HG03460 (cell line): ENCODE results near the gene CALCB.

Source experiments
- ATAC-seq: cut with Tn5 transposase; IDR thresholded peaks from one replicate; pipeline ENCODE4 v1.9.1; 2021; ENCODE audit not compliant: unreplicated experiment

Gene CALCB

DNA sequence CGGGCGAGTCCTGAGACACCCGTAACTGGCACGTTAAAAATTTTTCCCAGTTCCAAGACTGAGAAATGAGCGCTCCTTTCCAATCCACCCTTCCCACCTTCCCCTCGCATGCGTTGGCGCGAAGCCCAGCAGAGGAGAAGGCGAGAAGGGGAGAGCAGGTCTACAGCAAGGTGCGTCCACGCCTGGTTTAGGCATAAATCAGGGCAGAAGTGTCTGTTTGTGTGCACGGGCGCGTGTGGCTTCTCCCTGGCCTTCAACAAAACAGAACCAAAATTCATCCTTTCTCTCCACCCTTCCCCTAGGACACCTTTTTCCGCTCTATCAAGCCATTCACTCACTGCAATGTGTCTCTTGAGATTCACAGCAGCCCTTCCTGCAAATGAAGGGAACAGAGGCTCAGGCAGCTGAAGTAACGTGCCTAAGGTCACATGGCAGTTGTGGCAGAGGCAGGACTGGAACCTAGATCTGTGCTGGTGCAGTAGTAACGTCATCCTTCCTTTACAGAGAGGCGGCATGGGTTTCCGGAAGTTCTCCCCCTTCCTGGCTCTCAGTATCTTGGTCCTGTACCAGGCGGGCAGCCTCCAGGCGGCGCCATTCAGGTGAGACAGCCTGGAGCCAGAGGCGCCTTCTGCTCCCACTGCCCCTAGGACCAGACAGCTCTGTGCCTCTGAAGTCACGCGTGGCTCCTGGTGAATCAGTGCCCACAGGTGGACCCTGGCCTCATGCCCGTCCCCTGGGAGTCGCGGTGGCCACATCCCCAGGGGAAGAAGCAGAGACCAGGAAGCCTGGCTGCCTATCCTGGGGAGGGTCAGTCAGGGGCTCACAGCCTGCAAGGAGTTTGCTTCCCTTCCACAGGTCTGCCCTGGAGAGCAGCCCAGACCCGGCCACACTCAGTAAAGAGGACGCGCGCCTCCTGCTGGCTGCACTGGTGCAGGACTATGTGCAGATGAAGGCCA lies 1.1 kb downstream of the CALCB start:
- ATAC-seq: peak; percentile 86

- ATAC-seq: no peak
Measured at GRCh38 chr11:15075162-15075526, 1.8 kb downstream of the CALCB start.

GRCh38 chr11:15091175-15091574 lies 17.8 kb downstream of the CALCB start:
- ATAC-seq: no peak

- ATAC-seq: no peak
Measured at GRCh38 chr11:15091625-15092024, 18.2 kb downstream of the CALCB start.

GRCh38 chr11:15093432-15093831 lies 20.0 kb downstream of the CALCB start:
- ATAC-seq: no peak

DNA sequence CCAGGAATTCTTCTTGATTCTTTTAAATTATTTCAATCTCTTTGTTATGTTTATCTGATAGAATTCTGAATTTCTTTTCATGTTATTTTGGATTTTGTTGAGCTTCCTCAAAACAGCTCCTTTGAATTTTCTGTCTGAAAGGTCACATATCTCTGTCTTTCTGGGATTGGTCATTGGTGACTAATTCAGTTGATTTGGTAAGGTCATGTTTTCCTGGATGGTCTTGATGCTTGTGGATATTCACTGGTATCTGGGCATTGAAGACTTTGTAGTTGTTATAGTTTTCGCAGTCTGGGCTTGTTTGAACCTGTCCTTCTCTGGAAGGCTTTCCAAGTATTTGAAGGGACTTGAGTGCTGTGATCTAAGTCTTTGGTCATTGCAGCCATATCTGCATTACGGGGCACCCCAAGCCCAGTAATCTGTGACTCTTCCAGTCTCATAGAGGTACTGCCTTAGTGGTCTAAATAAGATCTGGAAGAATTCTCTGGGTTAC lies 22.4 kb downstream of the CALCB start:
- no peak for ATAC-seq

DNA sequence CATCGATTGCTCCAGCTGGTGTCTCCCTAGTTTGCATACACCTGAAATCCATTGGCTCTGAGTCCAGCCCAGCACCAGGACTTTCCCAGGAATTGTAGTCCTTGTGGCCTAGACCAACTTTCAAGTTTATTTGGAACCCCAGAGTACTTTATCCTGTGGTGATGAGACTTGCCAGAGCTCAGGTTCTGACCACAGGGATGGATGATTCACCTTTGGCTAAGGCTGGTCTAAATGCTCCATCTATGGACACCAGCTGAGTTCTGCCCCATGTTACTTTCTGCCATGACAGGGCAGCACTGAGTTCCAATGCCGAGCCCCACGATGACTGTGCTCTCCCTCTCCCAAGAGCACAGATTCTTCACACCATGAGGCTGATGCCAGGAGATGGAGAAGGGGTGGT lies 24.0 kb downstream of the CALCB start:
- no peak for ATAC-seq

DNA sequence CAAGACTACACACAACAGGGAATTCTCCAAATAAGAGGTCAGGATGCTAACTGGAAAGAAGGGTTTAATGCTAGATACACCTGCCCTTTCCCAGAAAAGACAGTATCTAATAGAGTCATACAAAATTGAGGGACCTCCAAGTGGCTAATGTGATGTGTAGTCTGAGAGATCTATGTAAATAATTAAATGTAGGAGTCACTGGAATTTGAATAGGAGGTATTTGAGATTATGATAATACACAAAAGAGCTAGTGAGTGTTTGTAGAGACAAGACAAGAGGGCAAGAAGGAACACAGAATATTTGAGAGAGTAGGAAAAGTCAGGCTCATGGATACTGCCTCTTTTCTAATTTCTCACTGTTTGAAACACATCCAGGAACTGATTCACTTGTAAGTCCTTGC lies 25.9 kb downstream of the CALCB start:
- ATAC-seq: no peak

- peak; percentile 80 for ATAC-seq
Measured at GRCh38 chr11:15101072-15101709, 27.8 kb downstream of the CALCB start.

GRCh38 chr11:15104166-15104565 lies 30.8 kb downstream of the CALCB start:
- ATAC-seq: no peak

DNA sequence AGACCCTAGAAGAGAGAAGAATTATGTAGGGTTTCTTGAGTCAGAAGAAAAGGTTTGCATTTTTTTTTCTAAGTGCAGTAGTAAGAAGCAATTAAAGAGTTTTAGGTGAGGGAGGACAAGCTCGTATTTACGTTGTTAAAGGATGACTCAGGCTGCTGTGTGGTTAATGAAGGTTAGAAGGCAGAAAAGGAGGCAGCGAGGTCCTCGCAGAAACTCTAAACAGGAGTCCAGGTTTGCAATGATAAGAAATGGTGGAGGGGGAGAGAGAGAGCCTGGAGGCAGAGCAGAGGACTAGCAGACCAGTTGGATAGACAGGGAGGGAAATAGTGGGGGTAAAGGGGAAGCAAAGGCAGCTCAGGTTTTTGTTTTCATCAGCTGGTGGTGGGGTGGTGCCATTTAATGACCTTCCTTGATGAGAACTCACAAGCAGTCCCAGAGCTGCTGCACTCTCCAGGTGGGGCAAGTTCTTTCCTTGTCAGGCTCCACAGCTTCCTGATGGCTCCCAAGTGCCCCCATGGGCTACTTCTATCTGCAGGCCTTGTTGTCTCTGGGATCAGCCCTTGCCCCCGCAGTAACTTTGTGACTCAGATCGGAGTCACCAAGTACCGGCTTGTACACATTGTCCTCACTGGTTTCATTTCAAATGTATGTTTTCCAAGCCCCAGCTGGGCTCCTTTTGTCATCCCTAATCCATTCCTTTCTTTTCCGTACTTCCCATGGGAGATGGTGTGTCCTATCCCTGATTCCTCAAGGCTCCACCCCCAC lies 33.0 kb downstream of the CALCB start:
- no peak for ATAC-seq

- ATAC-seq: peak; percentile 71
Measured at GRCh38 chr11:15107730-15108515, 34.5 kb downstream of the CALCB start.

DNA sequence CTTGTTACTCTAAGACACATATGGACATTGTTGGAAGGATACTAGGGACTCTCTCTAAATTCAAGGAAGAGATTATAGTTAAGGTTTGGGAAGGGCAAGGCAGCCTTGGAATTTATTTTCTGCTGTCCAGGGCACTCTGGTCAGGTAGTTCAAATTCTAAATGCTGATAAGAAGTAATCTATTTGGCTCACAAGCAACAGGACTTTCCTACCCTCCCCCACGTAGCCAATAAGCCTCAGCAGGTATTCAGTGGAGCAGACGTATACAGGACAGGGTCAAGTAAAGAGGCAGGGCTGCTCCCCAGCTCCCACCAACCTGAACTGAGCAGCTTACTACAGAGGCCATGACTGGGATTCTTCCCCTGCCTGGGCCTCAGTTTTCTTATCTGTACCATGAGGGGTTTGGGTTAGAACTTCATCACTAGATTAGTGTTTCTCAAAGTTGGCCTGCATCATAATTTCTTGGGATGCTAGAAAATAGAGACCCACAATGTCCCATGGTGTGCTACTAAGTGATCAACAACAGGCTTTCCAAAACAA lies 35.3 kb downstream of the CALCB start:
- ATAC-seq: no peak

- ATAC-seq: no peak
Measured at GRCh38 chr11:15109602-15110001, 36.2 kb downstream of the CALCB start.

GRCh38 chr11:15111215-15111614 lies 37.8 kb downstream of the CALCB start:
- ATAC-seq: no peak

- no peak for ATAC-seq
Measured at GRCh38 chr11:15112131-15112541, 38.7 kb downstream of the CALCB start.

GRCh38 chr11:15113381-15113780 lies 40.0 kb downstream of the CALCB start:
- peak; percentile 94 for ATAC-seq

- ATAC-seq: no peak
Measured at GRCh38 chr11:15114501-15115475, 41.4 kb downstream of the CALCB start, which contains the start of gene INSC. Gene INSC (plus strand): TSS chr11:15114923. CDS start chr11:15149175, 34,252 bp downstream.

DNA sequence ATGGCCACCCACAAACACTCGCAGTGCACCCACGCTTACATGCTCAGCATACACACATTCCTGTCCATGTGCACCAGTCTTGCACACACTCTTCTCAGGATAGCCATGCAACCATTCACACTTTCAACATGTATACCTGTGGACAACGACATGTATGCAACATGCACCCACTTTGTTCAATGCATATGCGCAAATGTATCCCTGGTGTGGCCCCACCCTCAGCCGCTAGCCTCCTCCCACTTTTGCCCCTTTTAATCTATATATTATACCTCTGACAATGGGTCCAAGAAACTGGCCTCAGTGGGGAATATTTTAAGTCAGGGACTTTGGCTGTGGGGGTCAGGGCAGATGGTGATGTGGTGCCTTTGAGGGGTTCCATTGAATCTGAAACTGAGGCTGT lies 42.3 kb downstream of the CALCB start:
- ATAC-seq: no peak
